SK-N-SH treated with all-trans-retinoic acid at 6 μM for 48 hours (cell line): ENCODE results near the gene ZNF716.
"Not testable (repeated sequence)": the region's sequence is repeated elsewhere in the genome, so short reads cannot be mapped to it uniquely, and the experiment has no call there.

Experiments used
- ATAC-seq: fragments of 200-7000 bp; cut with Tn5 transposase; 3 replicates; pipeline ENCODE4 v1.9.1; 2020; ENCODE audit warnings: mild to moderate bottlenecking, moderate library complexity
- ARNTL ChIP-seq: fragments of 450-650 bp; formaldehyde crosslinking; IDR thresholded peaks from 2 replicates; pipeline ENCODE4 v1.5.0; 2020; ENCODE audit warnings: low read depth, mild to moderate bottlenecking, moderate library complexity, borderline replicate concordance
- BACH2 ChIP-seq: fragments of 250-450 bp; sonication (Bioruptor Pico); IDR thresholded peaks from 2 replicates; pipeline ENCODE4 v1.9.0; 2021; ENCODE audit warnings: mild to moderate bottlenecking, borderline replicate concordance
- CSDC2 ChIP-seq: fragments of 250-450 bp; sonication (Bioruptor Pico); IDR thresholded peaks from 2 replicates; pipeline ENCODE4 v1.5.0; 2020; ENCODE audit warnings: mild to moderate bottlenecking, moderate library complexity
- GLIS3 ChIP-seq: fragments of 250-450 bp; sonication (Bioruptor Pico); IDR thresholded peaks from 2 replicates; pipeline ENCODE4 v1.5.0; 2020; ENCODE audit warnings: mild to moderate bottlenecking, moderate library complexity
- ISL1 ChIP-seq: fragments of 250-450 bp; sonication (Bioruptor Pico); IDR thresholded peaks from 2 replicates; pipeline ENCODE4 v2.1.2; 2022; ENCODE audit warnings: mild to moderate bottlenecking, moderate library complexity
- OSR1 ChIP-seq: fragments of 250-450 bp; sonication (Bioruptor Pico); IDR thresholded peaks from 2 replicates; pipeline ENCODE4 v1.8.0; 2022; ENCODE audit warnings: moderate library complexity, mild to moderate bottlenecking, inconsistent platforms
- PPARA ChIP-seq: fragments of 250-450 bp; sonication (Bioruptor Pico); IDR thresholded peaks from 2 replicates; pipeline ENCODE4 v1.5.0; 2020; ENCODE audit warnings: mild to moderate bottlenecking, borderline replicate concordance
- RARB ChIP-seq: fragments of 250-450 bp; sonication (Bioruptor Pico); IDR thresholded peaks from 2 replicates; pipeline ENCODE4 v1.8.0; 2021; ENCODE audit warnings: mild to moderate bottlenecking, moderate library complexity
- TCF4 ChIP-seq: fragments of 250-450 bp; sonication (Bioruptor Pico); IDR thresholded peaks from 2 replicates; pipeline ENCODE4 v1.8.0; 2021; ENCODE audit warnings: mild to moderate bottlenecking, moderate library complexity, borderline replicate concordance
- ZC3H10 ChIP-seq: fragments of 250-450 bp; sonication (Bioruptor Pico); IDR thresholded peaks from 2 replicates; pipeline ENCODE4 v1.5.1; 2021; ENCODE audit warnings: mild to moderate bottlenecking, moderate library complexity
- ZFP3 ChIP-seq: fragments of 250-450 bp; sonication (Bioruptor Pico); IDR thresholded peaks from 2 replicates; pipeline ENCODE4 v1.5.0; 2020; ENCODE audit warnings: mild to moderate bottlenecking, moderate library complexity
- ZNF565 ChIP-seq: fragments of 450-650 bp; formaldehyde crosslinking; conservative IDR thresholded peaks from 2 replicates; pipeline ENCODE4 v1.5.0; 2020; ENCODE audit warnings: low read depth, mild to moderate bottlenecking, moderate library complexity
- TF ChIP-seq, protein P1 (sequence below): fragments of 250-450 bp; sonication (Bioruptor Pico); IDR thresholded peaks from 2 replicates; pipeline ENCODE4 v1.5.0; 2020; ENCODE audit warnings: mild to moderate bottlenecking, moderate library complexity
- TF ChIP-seq, protein P2 (sequence below): fragments of 250-450 bp; sonication (Bioruptor Pico); IDR thresholded peaks from 2 replicates; pipeline ENCODE4 v1.5.1; 2020; ENCODE audit warnings: low read depth, mild to moderate bottlenecking, moderate library complexity
- TF ChIP-seq, protein P3 (sequence below): fragments of 250-450 bp; sonication (Bioruptor Pico); IDR thresholded peaks from 2 replicates; pipeline ENCODE4 v1.5.1; 2021; ENCODE audit warnings: mild to moderate bottlenecking, moderate library complexity
- TF ChIP-seq, protein P4 (sequence below): fragments of 250-450 bp; sonication (Bioruptor Pico); IDR thresholded peaks from 2 replicates; pipeline ENCODE4 v1.8.0; 2021; ENCODE audit warnings: low read depth, mild to moderate bottlenecking, moderate library complexity, borderline replicate concordance

Gene ZNF716

DNA sequence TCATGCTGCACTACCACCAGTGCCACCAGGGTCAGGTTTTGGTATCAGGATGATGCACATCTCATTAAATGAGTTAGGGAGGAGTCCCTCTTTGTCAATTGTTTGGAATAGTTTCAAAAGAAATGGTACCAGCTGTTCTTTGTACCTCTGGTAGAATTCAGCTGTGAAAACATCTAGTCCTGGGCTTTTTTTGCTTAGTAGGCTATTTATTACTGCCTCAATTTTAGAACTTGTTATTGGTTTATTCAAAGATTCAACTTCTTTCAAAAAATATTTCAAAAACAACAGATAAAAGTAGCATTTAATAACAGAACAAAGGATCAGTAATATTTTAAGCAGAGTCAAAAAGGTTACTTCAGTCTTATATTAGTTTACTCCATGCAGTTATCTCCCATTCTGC, 6.4 kb upstream of the ZNF716 start:
- TF ChIP-seq GLIS3 (no peak), BACH2 (CRISPR knock-in tag) (no peak), OSR1 (CRISPR knock-in tag) (no peak), PPARA (no peak)
- TF ChIP-seq, protein P1, sequence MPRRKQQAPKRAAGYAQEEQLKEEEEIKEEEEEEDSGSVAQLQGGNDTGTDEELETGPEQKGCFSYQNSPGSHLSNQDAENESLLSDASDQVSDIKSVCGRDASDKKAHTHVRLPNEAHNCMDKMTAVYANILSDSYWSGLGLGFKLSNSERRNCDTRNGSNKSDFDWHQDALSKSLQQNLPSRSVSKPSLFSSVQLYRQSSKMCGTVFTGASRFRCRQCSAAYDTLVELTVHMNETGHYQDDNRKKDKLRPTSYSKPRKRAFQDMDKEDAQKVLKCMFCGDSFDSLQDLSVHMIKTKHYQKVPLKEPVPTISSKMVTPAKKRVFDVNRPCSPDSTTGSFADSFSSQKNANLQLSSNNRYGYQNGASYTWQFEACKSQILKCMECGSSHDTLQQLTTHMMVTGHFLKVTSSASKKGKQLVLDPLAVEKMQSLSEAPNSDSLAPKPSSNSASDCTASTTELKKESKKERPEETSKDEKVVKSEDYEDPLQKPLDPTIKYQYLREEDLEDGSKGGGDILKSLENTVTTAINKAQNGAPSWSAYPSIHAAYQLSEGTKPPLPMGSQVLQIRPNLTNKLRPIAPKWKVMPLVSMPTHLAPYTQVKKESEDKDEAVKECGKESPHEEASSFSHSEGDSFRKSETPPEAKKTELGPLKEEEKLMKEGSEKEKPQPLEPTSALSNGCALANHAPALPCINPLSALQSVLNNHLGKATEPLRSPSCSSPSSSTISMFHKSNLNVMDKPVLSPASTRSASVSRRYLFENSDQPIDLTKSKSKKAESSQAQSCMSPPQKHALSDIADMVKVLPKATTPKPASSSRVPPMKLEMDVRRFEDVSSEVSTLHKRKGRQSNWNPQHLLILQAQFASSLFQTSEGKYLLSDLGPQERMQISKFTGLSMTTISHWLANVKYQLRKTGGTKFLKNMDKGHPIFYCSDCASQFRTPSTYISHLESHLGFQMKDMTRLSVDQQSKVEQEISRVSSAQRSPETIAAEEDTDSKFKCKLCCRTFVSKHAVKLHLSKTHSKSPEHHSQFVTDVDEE (CRISPR knock-in tag), result no peak
- no peak for ATAC-seq

DNA sequence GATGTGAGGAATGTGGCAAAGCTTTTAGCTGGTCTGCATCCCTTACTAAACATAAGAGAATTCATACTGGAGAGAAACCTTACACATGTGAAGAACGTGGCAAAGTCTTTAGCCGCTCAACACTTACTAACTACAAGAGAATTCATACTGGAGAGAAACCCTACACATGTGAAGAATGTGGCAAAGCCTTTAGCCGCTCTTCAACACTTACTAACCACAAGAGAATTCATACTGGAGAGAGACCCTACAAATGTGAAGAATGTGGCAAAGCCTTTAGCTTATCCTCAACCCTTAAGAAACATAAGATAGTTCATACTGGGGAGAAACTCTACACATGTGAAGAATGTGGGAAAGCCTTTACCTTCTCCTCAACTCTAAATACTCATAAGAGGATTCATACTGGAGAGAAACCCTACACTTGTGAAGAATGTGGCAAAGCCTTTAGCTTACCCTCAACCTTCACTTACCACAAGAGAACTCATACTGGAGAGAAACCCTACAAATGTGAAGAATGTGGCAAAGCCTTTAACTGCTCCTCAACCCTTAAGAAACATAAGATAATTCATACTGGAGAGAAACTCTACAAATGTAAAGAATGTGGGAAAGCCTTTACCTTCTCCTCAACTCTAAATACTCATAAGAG, 19.3 kb downstream of the ZNF716 start:
- ATAC-seq, result not testable (repeated sequence)

DNA sequence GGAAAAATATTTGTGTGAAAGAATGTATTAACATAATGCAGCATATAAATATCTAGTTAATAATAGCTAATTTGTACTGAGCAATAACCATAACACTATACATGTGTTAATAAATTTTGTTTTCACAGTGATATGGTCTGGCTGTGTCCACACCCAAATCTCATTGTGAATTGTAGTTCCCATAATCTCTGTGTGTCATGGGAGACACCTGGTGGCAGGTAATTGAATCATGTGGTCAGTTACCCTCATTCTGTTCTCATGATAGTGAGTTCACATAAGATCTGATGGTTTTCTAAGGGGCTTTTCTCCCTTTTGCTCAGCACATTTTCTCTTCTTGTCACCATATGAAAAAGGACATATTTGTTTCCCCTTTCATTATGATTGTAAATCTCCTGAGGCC, 30.3 kb downstream of the ZNF716 start:
- ATAC-seq, result not testable (repeated sequence)

DNA sequence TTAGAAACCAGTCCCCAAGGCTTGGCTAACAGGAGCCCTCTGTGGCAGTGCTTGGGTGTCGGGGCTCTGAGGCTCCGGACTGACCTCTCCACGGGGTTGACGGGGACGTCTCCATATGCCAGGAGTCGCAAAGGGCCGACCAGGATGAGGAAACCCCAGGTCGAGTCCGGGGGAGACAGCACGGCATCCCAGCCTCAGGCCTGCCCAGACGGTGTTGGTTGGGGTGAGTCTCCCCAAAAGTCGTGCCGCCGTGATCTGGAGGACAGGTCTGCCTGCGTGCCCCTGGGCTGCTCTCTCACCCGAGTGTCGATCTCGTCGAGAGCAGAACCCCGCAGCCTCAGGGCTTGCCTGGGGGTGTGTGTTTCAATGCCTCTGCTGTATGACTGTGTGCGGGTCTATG, 35.0 kb downstream of the ZNF716 start:
- not testable (repeated sequence) for ATAC-seq

DNA sequence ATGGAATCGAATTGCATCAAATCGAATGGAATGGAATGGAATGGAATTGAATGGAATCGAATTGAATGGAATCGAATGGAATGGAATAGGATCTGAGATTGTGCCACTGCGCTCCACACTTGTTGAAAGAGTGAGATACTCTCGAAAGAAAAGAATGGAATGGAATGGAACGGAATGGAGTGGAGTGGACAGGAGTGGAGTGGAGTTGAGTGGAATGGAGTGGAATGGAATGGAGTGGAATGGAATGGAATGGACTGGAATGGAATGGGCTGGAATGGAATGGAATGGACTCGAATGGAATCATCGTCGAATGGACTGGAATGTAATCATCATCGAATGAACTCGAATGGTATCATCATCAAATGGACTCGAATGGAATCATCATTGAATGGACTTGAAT, 38.0 kb downstream of the ZNF716 start:
- no peak for ATAC-seq
- TF ChIP-seq OSR1 (CRISPR knock-in tag) (no peak), ZNF565 (CRISPR knock-in tag) (no peak), CSDC2 (CRISPR knock-in tag) (no peak), ZFP3 (CRISPR knock-in tag) (no peak), GLIS3 (no peak), ZC3H10 (CRISPR knock-in tag) (no peak), TCF4 (CRISPR knock-in tag) (no peak), BACH2 (CRISPR knock-in tag) (no peak), ARNTL (no peak), ISL1 (no peak), RARB (CRISPR knock-in tag) (no peak)
- TF ChIP-seq, protein P2, sequence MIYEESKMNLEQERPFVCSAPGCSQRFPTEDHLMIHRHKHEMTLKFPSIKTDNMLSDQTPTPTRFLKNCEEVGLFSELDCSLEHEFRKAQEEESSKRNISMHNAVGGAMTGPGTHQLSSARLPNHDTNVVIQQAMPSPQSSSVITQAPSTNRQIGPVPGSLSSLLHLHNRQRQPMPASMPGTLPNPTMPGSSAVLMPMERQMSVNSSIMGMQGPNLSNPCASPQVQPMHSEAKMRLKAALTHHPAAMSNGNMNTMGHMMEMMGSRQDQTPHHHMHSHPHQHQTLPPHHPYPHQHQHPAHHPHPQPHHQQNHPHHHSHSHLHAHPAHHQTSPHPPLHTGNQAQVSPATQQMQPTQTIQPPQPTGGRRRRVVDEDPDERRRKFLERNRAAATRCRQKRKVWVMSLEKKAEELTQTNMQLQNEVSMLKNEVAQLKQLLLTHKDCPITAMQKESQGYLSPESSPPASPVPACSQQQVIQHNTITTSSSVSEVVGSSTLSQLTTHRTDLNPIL, result no peak
- TF ChIP-seq, protein P3, sequence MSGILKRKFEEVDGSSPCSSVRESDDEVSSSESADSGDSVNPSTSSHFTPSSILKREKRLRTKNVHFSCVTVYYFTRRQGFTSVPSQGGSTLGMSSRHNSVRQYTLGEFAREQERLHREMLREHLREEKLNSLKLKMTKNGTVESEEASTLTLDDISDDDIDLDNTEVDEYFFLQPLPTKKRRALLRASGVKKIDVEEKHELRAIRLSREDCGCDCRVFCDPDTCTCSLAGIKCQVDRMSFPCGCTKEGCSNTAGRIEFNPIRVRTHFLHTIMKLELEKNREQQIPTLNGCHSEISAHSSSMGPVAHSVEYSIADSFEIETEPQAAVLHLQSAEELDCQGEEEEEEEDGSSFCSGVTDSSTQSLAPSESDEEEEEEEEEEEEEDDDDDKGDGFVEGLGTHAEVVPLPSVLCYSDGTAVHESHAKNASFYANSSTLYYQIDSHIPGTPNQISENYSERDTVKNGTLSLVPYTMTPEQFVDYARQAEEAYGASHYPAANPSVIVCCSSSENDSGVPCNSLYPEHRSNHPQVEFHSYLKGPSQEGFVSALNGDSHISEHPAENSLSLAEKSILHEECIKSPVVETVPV (CRISPR knock-in tag), result no peak
- TF ChIP-seq, protein P1 (CRISPR knock-in tag), result no peak
- TF ChIP-seq, protein P4, sequence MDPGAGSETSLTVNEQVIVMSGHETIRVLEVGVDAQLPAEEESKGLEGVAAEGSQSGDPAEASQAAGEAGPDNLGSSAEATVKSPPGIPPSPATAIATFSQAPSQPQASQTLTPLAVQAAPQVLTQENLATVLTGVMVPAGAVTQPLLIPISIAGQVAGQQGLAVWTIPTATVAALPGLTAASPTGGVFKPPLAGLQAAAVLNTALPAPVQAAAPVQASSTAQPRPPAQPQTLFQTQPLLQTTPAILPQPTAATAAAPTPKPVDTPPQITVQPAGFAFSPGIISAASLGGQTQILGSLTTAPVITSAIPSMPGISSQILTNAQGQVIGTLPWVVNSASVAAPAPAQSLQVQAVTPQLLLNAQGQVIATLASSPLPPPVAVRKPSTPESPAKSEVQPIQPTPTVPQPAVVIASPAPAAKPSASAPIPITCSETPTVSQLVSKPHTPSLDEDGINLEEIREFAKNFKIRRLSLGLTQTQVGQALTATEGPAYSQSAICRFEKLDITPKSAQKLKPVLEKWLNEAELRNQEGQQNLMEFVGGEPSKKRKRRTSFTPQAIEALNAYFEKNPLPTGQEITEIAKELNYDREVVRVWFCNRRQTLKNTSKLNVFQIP, result no peak

DNA sequence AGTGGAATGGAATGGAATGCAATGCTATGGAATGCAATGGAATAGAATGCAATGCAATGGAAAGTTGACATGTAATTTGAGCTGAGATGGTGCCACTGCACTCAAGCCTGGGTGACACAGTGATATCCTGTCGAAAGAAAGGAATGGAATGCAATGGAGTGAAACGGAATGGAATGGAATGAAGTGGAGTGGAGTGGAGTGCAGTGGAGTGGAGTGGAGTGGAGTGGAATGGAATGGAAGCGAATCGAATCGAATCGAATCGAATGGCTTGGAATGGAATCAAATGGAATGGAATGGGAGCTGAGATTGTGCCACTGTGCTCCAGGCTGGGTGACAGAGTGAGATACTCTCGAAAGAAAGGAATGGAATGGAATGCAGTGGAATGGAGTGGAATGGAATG, 45.1 kb downstream of the ZNF716 start:
- not testable (repeated sequence) for ATAC-seq
